Measurements from ENCODE around the gene SAMHD1.
"Not testable (repeated sequence)": the region's sequence is repeated elsewhere in the genome, so short reads cannot be mapped to it uniquely, and the experiment has no call there.

DNA sequence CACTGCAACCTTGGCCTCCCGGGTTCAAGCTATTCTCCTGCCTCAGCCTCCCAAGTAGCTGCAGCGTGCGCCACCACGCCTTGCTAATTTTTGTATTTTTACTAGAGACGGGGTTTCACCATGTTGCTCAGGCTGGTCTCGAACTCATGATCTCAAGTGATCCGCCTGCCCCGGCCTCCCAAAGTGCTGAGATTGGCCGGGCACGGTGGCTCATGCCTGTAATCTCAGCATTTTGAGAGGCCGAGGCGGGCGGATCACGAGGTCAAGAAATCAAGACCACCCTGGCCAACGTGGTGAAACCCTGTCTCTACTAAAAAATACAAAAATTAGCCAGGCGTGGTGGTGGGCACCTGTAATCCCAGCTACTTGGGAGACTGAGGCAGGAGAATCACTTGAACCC lies 17.9 kb downstream of the SAMHD1 start:
- TF ChIP-seq, protein P1, sequence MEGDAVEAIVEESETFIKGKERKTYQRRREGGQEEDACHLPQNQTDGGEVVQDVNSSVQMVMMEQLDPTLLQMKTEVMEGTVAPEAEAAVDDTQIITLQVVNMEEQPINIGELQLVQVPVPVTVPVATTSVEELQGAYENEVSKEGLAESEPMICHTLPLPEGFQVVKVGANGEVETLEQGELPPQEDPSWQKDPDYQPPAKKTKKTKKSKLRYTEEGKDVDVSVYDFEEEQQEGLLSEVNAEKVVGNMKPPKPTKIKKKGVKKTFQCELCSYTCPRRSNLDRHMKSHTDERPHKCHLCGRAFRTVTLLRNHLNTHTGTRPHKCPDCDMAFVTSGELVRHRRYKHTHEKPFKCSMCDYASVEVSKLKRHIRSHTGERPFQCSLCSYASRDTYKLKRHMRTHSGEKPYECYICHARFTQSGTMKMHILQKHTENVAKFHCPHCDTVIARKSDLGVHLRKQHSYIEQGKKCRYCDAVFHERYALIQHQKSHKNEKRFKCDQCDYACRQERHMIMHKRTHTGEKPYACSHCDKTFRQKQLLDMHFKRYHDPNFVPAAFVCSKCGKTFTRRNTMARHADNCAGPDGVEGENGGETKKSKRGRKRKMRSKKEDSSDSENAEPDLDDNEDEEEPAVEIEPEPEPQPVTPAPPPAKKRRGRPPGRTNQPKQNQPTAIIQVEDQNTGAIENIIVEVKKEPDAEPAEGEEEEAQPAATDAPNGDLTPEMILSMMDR (IDR thresholded peaks at IDR 0.05 in 8 of 11, conservative IDR thresholded peaks at IDR 0.05 in 3 of 11): not testable (repeated sequence)
- TF ChIP-seq POLR2AphosphoS5 (IDR thresholded peaks at IDR 0.05): peak in 1 of 3 donors; percentile 21
- TF ChIP-seq POLR2A (IDR thresholded peaks at IDR 0.05): not testable (repeated sequence)

Data from spleen (tissue), 7 donors.